ENCODE measurements around the gene SLC5A11.

GRCh38 chr16:24917891-24918290, 72.1 kb downstream of the SLC5A11 start:
- no peak for TF ChIP-seq POLR2AphosphoS5 (IDR thresholded peaks at IDR 0.05)
- TF ChIP-seq CTCF (IDR thresholded peaks at IDR 0.05), result no peak
